Activated CD8-positive, alpha-beta memory T cell treated with anti-CD3 and anti-CD28 coated beads for 4 hours (primary cell): ENCODE measurements around the gene GNA12.

Source experiments
- DNase-seq, 2 donors: peaks; one replicate each; pipeline ENCODE4 v3.0.0-alpha.2; 2020; ENCODE audit warnings: low read depth in 2 of 2

Gene GNA12

GRCh38 chr7:2802504-2803341 lies 41.4 kb downstream of the GNA12 start:
- no peak for DNase-seq

- DNase-seq, result no peak
These were observed 42.0 kb downstream of the GNA12 start for GRCh38 chr7:2802101-2802500.

- DNase-seq, result no peak
These were observed 43.0 kb downstream of the GNA12 start for GRCh38 chr7:2800931-2801688.

GRCh38 chr7:2800220-2800930 lies 43.7 kb downstream of the GNA12 start:
- DNase-seq, result no peak

- DNase-seq, result no peak
These were observed 44.9 kb downstream of the GNA12 start for GRCh38 chr7:2799253-2799652.

GRCh38 chr7:2798669-2799068 lies 45.4 kb downstream of the GNA12 start:
- DNase-seq, result no peak

GRCh38 chr7:2796358-2797352 lies 47.5 kb downstream of the GNA12 start:
- no peak for DNase-seq

- no peak for DNase-seq
These were observed 48.2 kb downstream of the GNA12 start for GRCh38 chr7:2795906-2796305.

- DNase-seq, result no peak
These were observed 49.1 kb downstream of the GNA12 start for GRCh38 chr7:2794836-2795636.

- no peak for DNase-seq
These were observed 51.1 kb downstream of the GNA12 start for GRCh38 chr7:2792856-2793487.

GRCh38 chr7:2792235-2792634 lies 51.9 kb downstream of the GNA12 start:
- DNase-seq, result no peak

- DNase-seq, result no peak
These were observed 52.7 kb downstream of the GNA12 start for GRCh38 chr7:2791390-2791789.

GRCh38 chr7:2787251-2787951 lies 56.7 kb downstream of the GNA12 start:
- no peak for DNase-seq

- DNase-seq, result no peak
These were observed 57.4 kb downstream of the GNA12 start for GRCh38 chr7:2786607-2787116.

- no peak for DNase-seq
These were observed 59.0 kb downstream of the GNA12 start for GRCh38 chr7:2785071-2785500.

GRCh38 chr7:2782565-2782964 lies 61.5 kb downstream of the GNA12 start:
- no peak for DNase-seq

GRCh38 chr7:2782121-2782520 lies 62.0 kb downstream of the GNA12 start:
- DNase-seq, result no peak

GRCh38 chr7:2781636-2782035 lies 62.5 kb downstream of the GNA12 start:
- no peak for DNase-seq

GRCh38 chr7:2779051-2779450 lies 65.1 kb downstream of the GNA12 start:
- DNase-seq, result no peak
